T-helper 1 cell treated with Interleukin-12 subunit alpha and Interleukin-12 subunit beta and Interleukin-4 antibody, amounts not matched to agents 30 ng/mL and 1 ng/mL, for 36 hours (primary cell): ENCODE data around the gene GALNT10. TPM values are rescaled to one million over a fixed set of nuclear protein-coding genes. Genes with fewer than 3 reads are reported as not detected.

Experiments
- intact Hi-C: fragments of 100-400 bp; cut with micrococcal nuclease; formaldehyde crosslinking; loops from one replicate; pipeline ENCODE4 v1.15.1; 2024
- total RNA-seq: library from RNA; stranded (reverse); gene quantifications from 2 replicates; pipeline ENCODE4 v1.2.3, GENCODE V29; 2022

GALNT10 gene
- total RNA-seq, 1 donor from 2014 or later: 78.2 TPM

DNA sequence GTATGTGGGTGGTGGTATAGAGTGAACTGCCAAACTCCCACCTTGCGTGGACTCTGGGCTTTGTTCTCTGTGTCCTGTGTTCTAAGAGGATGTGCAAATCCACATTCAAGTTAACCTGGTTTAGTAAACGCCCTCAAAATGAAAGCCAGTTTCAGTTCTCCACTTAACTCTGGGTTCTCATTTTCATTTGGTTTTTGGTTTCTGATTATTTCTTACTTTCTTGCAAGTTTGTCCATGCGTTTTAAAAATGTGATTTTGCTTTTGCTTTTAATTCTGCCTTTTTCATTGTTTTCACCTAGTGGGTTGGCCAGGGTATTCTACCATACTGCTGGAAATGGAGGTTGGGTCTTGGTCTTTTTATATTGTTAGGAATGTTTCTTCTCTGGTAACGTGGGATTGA is 38.2 kb downstream of the GALNT10 start:
- intact Hi-C loops: loop anchor here (2.0 to 10.0 kb wide), 3 partner anchors 14 to 526 kb away; partner anchors contain the start of gene LARP1

DNA sequence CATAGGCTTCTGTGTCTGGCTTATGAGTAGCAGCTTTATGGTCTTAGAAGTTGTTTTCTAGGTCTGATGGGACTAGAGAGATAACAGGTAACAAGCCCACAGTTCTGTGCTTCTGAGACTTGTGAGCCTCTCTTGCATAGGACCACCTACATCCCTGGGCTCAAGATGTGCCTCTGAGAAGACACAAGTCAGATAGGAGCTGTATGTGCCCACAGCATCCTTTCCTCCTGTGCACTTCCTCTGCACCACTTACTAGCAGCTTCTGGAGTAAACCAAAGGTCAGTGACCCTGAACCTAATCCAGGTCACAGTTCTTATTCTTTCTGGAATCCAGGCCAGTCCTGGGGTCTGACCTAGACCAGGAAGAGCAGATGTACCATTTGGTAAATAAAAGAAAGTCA is 40.0 kb downstream of the GALNT10 start:
- intact Hi-C loops: no loop called here

DNA sequence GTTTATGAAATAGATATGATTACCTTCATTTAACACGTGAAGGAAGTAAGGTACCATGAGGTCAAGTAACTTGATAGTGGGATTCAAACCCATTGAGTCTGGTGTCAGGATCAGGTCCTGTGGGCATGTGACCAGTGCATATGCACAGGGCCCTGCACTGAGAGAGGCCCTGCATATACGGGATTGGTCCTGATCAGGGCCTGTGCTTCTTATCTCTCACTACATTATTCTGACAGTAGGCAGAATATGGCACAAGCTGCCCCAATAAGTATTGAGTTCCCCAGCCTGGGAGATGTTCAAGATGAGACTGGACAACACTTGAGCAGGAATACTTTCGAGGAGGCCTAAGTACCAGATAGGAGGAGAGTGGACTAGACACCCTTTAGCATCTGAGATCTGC is 44.0 kb downstream of the GALNT10 start:
- intact Hi-C loops: no loop called here

DNA sequence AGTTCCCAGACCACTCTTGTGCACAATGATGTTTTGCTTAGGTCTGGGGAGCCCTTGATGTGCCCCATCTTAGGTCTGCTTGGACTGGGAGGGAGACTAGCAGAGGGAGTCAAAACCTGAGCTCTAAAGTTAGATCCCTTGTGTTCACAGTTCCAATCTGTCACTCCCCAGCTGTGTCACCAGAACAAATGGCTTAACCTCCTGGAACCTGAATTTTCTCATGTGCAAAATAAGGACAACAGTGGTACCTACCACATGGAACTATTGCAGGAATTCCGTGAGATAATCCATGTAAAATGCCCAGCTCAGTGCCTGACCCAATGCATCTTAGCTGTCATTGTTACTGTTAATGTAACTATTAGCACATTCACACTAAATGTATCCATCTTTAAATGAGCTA is 45.5 kb downstream of the GALNT10 start:
- intact Hi-C loops: loop anchor here (2.0 kb wide), 2 partner anchors 45 to 55 kb away; partner anchors contain the start of gene GALNT10

DNA sequence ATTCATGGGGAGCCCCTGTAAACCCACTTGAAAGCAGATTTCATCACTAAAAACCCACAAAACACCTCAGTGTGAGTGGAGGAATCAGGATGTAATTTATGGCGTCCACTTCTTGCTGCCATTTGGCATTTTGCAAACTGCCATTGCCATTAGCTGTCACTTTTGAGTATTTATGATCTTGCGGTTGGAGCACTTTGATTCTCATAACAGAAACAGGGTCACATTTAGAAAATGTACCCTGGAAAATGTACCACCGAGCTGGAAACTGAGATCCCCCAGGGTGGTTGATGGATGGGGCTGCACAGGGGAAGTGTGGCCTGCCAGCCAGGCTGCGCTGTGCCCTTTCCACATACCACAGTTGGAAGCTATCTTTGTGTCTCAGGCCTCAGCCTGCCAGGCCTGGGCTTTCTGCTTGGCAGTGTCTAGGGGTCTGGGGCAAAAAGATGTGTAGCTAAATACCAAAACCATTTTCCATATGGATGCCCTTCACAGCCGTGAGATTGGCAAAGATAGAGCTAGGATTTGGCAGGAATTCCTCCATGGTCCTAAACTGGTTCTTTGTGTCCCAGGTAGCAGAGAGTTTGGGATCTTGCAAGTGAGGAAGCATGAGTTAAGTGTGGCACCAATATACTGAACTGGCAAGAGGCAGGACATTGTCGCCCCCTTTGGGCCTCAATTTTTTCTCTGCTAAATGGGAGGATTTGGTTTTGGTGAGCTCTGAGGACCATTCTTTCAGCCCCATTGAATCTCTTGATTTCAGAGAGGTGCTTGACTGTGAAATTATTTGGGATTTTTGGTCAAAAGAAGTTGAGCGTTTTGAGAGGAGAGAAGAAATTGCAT is 46.2 kb downstream of the GALNT10 start:
- intact Hi-C loops: loop anchor here (1.0 to 2.0 kb wide), 3 partner anchors 46 to 164 kb away; partner anchors contain the start of gene GALNT10

DNA sequence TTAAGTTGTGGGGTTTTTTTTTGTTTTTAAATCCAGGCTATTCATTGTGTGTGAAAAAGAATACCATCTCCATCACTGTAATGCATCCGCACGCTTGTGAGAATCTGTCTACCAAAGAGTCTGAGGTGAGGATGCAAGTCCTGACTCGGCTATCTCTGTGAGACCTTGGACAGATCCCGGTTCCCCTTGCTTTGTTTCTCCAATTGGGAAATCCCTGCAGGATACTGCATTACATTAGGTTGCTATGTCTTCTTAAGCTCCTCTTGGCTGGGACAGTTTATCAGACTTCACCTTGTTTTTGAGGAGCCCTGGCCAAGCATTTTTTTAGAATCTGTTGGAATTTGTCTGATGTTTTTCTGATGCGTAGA is 46.8 kb downstream of the GALNT10 start:
- intact Hi-C loops: loop anchor here (1.0 to 2.0 kb wide), 3 partner anchors 47 to 165 kb away; partner anchors contain the start of gene GALNT10

DNA sequence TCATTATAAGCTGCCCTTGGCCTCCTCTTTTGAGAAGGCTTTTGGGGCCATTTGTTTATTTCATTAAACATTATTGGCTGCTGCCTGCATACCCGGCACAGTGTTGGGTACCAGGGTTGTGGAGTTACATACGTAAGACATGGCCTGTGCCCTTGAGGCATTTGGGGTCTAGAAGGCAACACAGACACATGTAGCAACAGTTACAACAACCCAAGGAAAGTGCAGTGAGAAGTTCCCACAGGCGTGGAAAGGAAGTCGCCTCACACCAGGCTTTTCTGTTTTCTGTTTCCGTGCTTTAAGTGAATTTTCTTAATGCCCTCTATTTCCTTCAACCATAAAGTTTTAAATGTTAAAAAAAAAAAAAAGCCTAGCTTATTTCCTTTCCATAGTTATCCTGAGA is 47.4 kb downstream of the GALNT10 start:
- intact Hi-C loops: loop anchor here (1.0 to 2.0 kb wide), 3 partner anchors 47 to 166 kb away; partner anchors contain the start of gene GALNT10

DNA sequence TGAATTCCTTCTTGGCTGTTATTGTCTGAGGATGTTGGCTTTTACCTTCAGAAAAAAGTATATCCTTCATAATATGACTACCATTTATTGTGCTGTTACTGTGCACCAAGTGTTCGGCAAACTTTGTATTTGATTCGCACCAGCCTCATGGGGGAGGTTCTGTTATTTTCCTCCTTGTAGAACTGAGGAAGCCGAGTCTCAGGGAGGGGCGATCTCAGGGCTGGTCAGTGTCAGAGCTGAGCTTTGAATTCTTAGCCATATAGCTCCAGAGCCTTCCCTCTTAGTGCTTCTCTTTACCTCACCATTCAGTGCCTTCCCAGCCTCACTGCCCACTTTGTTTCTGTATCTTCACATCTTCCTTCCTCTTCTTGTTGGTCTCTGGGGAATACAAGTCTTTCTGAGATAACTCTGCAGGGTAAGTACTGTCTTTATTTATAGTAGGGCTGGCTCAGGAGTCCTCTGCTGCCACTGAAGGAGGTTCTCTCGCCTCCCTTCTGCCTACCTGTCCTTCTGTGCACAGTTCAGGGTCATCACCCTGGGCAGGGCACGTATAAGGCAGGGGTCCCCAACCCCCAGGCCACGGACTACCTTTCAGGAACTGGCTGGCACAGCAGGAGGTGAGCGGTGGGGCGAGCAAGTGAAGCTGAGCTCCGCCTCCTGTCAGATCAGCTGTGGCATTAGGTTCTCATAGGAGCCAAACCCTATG is 48.4 kb downstream of the GALNT10 start:
- intact Hi-C loops: no loop called here

DNA sequence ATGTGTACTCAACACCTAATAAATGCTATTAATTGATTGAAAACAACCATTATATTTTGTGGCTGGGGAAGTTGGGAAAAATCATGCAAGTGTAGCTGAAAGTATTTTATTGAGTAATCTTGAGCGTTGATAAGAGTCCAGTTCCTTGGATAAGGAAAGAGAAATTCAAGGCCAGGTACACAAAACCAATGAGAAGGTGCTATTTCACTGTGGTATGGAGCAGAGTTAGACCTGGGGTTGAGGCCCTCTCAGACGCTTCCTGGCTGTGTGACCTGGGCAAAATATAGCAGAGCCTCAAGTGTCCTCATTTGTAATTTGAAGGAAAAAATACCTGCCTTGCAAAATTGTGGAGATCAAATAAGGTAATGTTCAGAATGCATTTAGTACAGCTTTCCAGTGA is 50.1 kb downstream of the GALNT10 start:
- intact Hi-C loops: no loop called here

DNA sequence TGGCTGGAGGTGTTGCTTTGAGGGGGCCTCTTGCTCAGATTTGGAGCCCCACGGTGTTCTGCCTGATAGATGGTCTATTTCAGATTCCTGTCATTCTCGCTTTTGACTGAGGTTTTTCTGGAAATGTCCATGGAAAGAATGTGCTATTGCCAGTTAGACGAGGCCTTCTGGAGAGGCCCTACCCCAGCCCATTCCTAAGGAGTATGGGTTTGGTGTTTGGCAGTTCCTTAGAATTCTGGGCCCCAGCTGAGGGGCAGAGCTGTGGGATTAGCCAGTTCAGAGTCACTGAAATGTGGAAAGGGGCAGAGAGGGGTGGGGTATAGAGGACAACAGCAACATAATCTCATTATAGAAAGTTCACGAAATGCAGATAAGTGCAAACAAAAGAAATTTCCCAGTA is 50.5 kb downstream of the GALNT10 start:
- intact Hi-C loops: no loop called here

DNA sequence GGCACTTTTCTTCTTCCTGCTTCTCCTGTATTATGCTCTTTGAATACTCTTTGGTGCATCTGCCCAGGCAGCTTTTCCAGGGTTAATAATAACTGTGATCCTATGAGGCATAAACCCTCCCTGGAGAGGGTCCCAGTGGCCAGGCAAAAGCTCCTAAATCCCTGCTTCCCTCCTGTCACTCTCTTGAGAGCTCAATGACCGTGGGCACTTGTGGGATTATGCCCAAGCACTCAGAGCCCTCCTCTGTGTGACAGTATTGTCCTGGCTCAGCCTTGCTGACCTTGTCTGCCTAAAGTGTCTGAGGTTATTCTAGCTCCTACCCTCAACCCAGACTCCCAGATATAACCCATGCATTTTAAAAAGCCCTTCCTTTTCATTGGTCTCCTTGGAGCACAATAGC is 51.9 kb downstream of the GALNT10 start:
- intact Hi-C loops: no loop called here

DNA sequence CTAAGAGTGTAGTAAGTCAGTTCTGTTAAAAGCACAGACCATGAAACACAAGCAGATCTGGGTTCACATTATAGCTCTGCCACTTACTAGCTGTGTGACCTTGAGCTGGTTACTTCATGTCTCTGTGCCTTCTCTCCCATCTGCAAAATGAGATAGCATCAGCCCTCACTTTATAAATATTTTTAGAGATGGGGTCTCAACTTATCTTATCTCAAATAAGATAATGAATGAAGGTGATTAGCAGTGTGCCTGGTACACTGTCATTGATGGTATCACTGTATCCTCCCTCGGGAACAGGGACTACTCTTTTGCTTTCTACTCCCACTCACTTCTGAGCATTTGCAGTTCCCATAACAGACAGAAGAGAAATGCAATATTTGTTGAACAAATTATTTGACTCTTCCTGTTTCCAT is 52.4 kb downstream of the GALNT10 start:
- intact Hi-C loops: no loop called here

DNA sequence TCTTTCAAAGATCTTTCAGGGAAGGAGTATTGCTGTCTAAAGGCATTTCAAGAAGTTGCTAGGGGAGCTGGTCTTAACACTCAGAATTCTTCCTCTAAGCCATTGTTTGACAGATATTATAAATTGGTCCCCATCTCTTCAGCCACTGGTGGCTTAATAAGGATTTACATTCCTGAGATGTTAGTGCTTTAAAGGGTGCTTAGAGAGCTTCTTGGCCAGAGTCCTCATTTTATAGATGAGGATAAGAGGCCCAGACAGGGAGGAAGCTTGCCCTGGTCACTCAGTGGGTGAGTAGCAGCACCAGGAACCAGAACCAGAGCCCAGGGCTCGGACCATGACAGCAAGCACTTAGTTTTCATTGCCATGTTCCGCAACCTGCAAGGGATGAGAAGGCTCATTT is 53.2 kb downstream of the GALNT10 start:
- intact Hi-C loops: no loop called here

DNA sequence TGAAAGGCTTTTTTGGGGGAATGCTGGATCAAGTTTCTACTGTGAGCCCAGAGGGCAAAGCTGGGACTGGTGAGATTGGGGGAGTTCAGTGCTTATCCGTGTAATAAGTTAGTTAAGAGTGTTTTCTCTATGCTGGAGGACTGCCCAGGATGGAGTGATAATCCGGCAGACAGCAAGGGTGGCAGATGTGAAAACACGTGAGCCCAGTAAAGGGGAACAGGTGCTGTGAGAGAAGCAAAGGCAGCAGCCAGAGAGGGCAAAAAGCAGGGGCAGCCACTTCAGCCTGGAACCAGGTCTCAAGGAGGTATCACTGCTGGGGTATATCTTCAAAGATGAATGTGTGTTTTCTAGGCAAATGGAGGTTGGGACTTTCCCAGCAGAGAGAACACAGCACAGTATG is 53.9 kb downstream of the GALNT10 start:
- intact Hi-C loops: no loop called here

DNA sequence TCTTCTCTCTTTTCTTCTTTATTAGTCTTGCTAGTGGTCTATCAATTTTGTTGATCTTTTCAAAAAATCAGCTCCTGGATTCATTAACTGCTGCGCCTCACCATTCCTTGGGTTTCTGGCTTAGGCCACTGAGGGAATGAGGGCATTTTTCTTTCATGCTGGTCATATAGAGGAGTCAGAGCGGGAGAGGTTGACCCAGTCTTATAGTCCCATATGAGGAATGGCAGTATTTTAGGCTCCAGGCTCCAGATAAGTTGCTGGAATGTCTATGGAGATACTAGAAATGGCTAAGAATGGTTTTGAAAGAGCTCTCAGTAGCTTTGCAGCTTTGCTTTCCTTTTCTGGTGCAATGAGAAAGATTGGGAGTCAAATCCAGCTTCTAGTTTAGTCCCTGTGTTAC is 58.2 kb downstream of the GALNT10 start:
- intact Hi-C loops: no loop called here

DNA sequence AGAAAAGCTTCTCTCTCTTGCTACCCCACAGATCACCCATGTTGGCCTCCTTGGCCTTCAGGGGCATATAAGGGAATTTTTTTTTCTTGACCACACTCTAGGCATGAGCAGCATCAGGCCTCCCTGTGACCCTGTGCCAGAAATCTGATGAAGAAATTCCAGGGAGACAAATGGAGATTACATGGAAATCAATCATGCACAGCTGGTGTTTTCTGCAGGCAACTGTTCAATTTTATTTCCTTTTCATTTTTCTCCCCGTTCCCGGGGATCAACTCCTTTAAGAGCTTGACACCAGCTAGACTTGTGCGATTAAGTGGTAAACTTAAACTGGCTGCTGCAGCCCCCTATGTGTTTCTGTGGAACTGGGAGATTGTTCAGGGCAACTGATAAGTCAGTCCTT is 59.3 kb downstream of the GALNT10 start:
- intact Hi-C loops: no loop called here

DNA sequence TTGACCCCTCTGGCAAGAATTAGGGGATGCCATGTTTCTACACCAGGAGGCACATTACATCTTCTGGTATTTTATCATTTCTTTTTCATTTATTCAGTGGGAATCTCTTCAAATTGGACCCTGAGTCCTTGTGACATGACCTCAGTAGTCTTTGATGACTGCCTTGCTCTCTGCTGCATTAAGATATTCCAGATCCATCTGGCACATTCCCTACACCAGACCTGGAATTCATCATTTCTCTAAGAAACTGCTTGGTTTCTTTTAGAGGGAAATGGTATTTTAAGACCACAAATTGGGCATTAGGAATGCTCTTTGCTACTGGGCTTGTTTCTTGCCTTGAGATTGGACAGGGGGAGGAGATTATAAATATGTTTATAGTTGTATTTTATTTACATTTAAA is 61.0 kb downstream of the GALNT10 start:
- intact Hi-C loops: no loop called here

DNA sequence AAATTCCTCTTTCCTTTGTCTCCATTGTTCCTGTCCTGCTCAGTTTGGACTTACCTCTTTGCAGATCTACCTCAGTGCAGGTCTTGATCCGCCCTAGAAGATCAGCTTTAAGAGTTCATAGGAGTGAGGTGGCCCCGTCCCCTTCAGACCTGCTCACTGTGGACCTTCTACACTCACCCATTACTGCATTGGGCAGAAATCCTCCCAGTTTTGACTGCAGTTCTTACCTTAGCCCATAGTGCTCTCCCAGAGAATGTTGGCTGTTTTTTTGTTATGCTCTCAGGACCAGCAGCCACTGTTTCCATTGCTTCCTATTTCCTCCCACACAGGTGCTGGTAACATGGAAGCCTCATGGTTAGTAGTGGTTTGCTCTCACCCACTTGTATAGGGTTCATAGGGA is 63.3 kb downstream of the GALNT10 start:
- intact Hi-C loops: no loop called here

DNA sequence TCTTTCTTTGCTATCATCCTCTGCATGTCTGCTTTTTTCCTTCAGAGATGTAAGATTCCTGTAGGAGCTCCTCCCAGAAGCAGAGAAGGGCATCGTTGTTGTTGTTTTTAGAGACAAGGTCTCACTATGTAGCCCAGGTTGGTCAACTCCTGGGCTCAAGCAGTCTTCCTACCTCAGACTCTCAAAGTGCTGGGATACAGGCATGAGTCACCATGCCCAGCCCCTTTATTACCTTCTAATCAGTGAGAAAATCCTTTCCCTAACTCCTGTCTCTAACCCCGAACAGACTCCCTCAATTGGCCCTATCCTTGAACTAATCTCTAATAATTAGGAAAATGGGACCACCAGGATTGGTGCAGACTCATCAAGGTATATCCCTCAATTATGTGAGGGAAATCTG is 64.4 kb downstream of the GALNT10 start:
- intact Hi-C loops: no loop called here

DNA sequence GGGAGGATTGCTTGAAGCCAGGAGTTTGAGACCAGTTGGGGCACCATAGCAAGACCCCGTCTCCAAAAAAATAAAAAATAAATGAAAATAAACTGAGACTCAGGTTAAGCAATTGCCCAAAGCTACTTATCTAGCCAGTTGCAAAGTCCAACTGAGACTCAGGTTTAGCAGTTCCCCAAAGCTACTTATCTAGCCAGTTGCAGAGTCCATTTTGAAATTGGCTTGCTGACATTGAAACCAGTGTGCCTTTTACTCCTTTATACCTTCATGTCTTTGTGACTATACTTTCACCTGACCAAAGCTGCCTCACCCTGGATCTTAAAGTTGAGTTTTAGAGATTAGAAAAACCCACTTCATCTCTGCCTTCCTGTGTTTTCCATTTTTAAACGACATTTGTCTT is 66.5 kb downstream of the GALNT10 start:
- intact Hi-C loops: no loop called here

DNA sequence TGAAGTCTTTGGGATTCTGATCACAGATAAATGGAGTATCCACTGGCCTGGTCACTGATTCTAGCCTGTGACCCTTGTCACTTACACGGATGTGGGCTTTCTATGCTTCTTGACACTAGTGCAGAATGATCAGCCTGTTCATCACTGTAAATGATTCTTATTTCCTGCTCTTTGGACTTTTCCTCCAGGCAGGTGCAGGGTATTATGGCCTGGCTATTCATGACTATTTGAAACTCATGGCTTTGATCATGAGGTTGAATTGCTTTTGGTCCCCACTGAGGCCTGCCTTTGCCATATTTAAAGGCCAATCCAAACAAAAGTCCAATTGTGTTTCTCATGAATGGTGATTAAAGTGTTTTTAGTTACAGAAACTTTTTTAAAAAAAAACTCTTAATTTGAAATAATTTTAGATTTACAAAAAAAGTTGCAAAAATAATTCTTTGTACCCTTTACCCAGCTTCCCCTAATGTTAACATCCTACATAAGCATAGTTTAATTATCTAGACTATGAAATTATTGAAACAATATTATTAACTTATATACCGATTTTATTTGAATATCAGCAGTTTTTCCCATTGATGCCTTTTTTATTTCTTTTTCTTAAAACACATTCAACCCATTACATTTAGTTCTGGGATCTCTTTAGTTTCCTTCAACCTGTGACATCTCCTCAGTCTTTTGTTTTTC is 68.1 kb downstream of the GALNT10 start:
- intact Hi-C loops: no loop called here
